ENCODE results near the gene BRIP1. TPM values are rescaled to one million over a fixed set of nuclear protein-coding genes. Genes with fewer than 3 reads are reported as not detected.
"Not testable (repeated sequence)": the region's sequence is repeated elsewhere in the genome, so short reads cannot be mapped to it uniquely, and the experiment has no call there.

Gene BRIP1
- total RNA-seq, 2 donors from 2014 or later = 1.3 to 3.9 TPM

DNA sequence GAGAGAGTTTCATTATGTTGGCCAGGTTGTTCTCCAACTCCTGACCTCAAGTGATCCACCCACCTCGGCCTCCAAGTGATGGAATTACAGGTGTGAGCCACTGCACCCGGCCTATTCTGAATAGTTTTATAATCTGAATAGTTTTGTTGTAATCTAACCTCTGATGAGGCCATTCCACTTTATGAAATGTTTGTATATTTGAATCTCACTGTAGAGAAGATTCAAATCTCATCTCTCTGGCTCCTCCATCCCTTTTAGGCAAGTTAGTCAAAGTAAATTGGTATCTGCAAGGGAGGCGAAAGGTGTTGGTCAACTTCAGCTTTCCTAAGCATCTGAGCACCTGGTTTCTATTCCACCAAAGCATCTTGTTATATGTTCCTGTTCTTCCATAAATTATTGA is 131.2 kb downstream of the BRIP1 start:
- no peaks in the 10 kb centered on the region for H3K27me3 ChIP-seq (replicated peaks; ENCODE audit: insufficient read depth)
- H3K27ac ChIP-seq = no peak overlapping the region
- no peak for DNase-seq (ENCODE audit: low spot score)
- no peaks in the 10 kb centered on the region for H3K4me1 ChIP-seq (replicated peaks)
- H3K36me3 ChIP-seq = no peaks in the 10 kb centered on the region
- H3K9me3 ChIP-seq = no peaks in the 10 kb centered on the region
- 72% methylated on average over 3 of the region's 3 CpGs for WGBS
- TF ChIP-seq POLR2A (IDR thresholded peaks at IDR 0.05) (no peak), POLR2AphosphoS5 (IDR thresholded peaks at IDR 0.05) (no peak)
- TF ChIP-seq, protein P1, sequence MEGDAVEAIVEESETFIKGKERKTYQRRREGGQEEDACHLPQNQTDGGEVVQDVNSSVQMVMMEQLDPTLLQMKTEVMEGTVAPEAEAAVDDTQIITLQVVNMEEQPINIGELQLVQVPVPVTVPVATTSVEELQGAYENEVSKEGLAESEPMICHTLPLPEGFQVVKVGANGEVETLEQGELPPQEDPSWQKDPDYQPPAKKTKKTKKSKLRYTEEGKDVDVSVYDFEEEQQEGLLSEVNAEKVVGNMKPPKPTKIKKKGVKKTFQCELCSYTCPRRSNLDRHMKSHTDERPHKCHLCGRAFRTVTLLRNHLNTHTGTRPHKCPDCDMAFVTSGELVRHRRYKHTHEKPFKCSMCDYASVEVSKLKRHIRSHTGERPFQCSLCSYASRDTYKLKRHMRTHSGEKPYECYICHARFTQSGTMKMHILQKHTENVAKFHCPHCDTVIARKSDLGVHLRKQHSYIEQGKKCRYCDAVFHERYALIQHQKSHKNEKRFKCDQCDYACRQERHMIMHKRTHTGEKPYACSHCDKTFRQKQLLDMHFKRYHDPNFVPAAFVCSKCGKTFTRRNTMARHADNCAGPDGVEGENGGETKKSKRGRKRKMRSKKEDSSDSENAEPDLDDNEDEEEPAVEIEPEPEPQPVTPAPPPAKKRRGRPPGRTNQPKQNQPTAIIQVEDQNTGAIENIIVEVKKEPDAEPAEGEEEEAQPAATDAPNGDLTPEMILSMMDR (IDR thresholded peaks at IDR 0.05) = no peak
- H3K4me3 ChIP-seq = no peak overlapping the region
- intact Hi-C loops (cut with DNase I) = no loop called here

DNA sequence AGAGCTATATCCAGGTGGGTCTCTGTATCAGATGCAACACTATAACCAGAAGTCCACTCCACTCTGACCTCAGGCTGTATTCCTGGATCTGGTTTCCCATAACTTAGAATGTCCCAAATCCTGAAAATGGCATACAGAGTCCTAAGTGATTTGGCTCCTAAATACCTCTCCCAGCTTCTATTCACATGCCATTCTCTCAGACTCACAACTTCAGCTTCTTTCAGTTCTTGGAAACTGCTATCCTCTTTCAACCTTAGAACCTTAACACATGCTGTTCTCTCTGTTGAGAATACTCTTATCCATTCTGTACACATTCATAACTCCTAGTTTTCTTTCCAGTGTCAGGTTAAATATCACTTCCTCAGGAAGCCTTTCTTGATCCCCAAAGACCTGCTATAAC is 132.0 kb downstream of the BRIP1 start:
- no peak for DNase-seq (ENCODE audit: low spot score)
- H3K36me3 ChIP-seq = no peaks in the 10 kb centered on the region
- H3K27me3 ChIP-seq (replicated peaks; ENCODE audit: insufficient read depth) = no peaks in the 10 kb centered on the region
- intact Hi-C loops (cut with DNase I) = no loop called here
- no peaks in the 10 kb centered on the region for H3K4me1 ChIP-seq (replicated peaks)
- TF ChIP-seq, protein P1 (IDR thresholded peaks at IDR 0.05) = no peak
- no peak for TF ChIP-seq POLR2A (IDR thresholded peaks at IDR 0.05)
- TF ChIP-seq POLR2AphosphoS5 (IDR thresholded peaks at IDR 0.05) = no peak
- no peak overlapping the region for H3K27ac ChIP-seq
- no peak overlapping the region for H3K4me3 ChIP-seq
- no peaks in the 10 kb centered on the region for H3K9me3 ChIP-seq

DNA sequence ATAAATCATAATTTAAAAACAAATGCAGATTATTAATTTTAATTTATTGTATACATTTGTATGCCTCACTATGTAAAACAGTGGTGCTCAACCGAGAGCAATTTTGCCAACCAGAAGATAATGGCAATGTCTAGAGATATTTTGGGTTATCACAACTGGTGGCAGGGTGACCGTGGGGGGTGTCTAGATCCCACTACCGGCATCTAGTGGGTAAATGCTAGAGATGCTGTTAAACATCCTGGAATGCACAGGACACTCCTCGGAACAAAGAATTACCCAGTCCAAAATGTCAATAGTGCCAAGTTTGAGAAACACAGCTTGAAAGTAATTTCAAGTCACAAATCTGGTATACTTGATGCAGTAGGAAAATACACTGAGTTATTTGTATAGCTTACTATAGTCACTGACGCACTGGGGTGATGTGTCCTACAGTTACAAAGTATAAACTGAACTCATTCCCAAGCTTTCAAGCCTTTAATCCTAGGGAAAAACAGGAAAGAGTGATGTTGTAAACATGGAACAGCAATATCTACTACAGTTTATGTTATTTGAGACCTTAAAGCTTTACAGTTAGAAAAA is 133.5 kb downstream of the BRIP1 start:
- intact Hi-C loops (cut with DNase I) = no loop called here

DNA sequence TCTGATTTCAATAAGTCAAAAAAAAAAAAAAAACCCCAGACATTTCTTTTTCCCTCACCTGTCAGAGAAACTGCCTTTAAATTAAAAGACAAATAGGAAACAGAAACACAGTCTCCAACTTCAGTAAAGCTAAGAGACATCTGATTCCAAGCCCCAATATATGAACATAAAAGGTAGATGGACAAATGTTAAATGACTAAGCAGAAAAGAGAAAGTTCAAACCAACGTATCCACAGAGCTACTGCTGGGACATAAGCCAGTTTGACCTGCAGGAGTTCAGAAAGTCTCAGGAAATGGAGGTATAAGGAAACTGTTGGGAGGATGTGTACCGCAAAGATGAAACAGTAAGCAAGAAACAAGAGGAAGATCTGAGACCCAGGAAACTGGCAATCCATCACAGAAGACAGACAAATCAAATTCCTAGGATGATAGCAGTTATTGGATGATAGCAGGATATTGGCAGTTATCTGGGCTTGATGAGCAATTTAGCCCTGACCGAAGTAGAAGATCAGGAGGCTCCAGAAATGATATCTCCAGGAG is 135.0 kb downstream of the BRIP1 start:
- no peak for TF ChIP-seq POLR2AphosphoS5 (IDR thresholded peaks at IDR 0.05)
- no peak for TF ChIP-seq POLR2A (IDR thresholded peaks at IDR 0.05)
- TF ChIP-seq, protein P1 (IDR thresholded peaks at IDR 0.05) = no peak
- H3K9me3 ChIP-seq = no peaks in the 10 kb centered on the region
- H3K27me3 ChIP-seq (replicated peaks; ENCODE audit: insufficient read depth) = no peaks in the 10 kb centered on the region
- H3K4me3 ChIP-seq = no peak overlapping the region
- no peaks in the 10 kb centered on the region for H3K36me3 ChIP-seq
- DNase-seq (ENCODE audit: low spot score) = no peak
- H3K27ac ChIP-seq = no peak overlapping the region
- WGBS = 90% methylated on average over 3 of the region's 3 CpGs
- intact Hi-C loops (cut with DNase I) = no loop called here
- H3K4me1 ChIP-seq (replicated peaks) = no peaks in the 10 kb centered on the region

More for the DNA sequence above, 133.5 kb downstream of the BRIP1 start:
- no peaks in the 10 kb centered on the region for H3K36me3 ChIP-seq
- WGBS = 71% methylated on average over 5 of the region's 5 CpGs
- no peak for DNase-seq (ENCODE audit: low spot score)
- TF ChIP-seq POLR2AphosphoS5 (IDR thresholded peaks at IDR 0.05) = no peak
- no peak for TF ChIP-seq POLR2A (IDR thresholded peaks at IDR 0.05)
- TF ChIP-seq, protein P1 (IDR thresholded peaks at IDR 0.05) = no peak
- H3K9me3 ChIP-seq = no peaks in the 10 kb centered on the region
- no peak overlapping the region for H3K27ac ChIP-seq
- H3K4me1 ChIP-seq (replicated peaks) = no peaks in the 10 kb centered on the region
- H3K4me3 ChIP-seq = no peak overlapping the region
- H3K27me3 ChIP-seq (replicated peaks; ENCODE audit: insufficient read depth) = no peaks in the 10 kb centered on the region

DNA sequence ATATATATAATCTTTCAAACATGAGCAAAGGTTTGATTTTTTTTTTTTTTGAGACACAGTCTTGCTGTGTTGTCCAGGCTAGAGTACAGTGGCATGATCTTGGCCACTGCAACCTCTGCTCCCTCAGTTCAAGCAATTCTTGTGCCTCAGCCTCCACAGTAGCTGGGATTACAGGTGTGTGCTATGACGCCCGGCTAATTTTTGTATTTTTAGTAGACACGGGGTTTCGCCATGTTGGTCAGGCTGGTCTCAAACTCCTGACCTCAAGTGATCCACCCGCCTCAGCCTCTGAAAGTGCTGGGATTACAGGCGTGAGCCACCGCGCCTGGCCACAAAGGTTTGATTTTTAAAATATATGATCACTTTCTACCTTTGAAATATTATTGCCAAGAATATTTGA is 135.5 kb downstream of the BRIP1 start:
- H3K4me1 ChIP-seq (replicated peaks); H3K4me3 ChIP-seq; H3K9me3 ChIP-seq; intact Hi-C loops (cut with DNase I); DNase-seq (ENCODE audit: low spot score); H3K27me3 ChIP-seq (replicated peaks; ENCODE audit: insufficient read depth); H3K27ac ChIP-seq; H3K36me3 ChIP-seq: not testable (repeated sequence)
- 94% methylated on average over 8 of the region's 8 CpGs for WGBS

All from prostate gland (tissue), 2 donors.